CD8-positive, alpha-beta memory T cell (primary cell): ENCODE data around the gene HMGN2. TPM values are rescaled to one million over a fixed set of nuclear protein-coding genes. Genes with fewer than 3 reads are reported as not detected.
"Not testable (repeated sequence)": the region's sequence is repeated elsewhere in the genome, so short reads cannot be mapped to it uniquely, and the experiment has no call there.

Experiments used
- CTCF ChIA-PET: fragments of 350-600 bp; sonication (Branson Sonifier 250); formaldehyde crosslinking; loops from one replicate; lab custom pipeline; 2021; ENCODE audit warnings: antibody characterized with exemption; lab: Charles Lee
- POLR2A ChIA-PET: fragments of 350-600 bp; sonication (Branson Sonifier 250); formaldehyde crosslinking; loops from one replicate; lab custom pipeline; 2021; ENCODE audit warnings: antibody characterized with exemption; lab: Charles Lee
- DNase-seq, 5 donors: peaks; one replicate each; pipeline versions ENCODE4 v3.0.0 to v3.0.0-alpha.2; 2020 to 2022; ENCODE audit warnings: mixed read lengths in 1 of 5
- H3K27ac ChIP-seq: one replicate; pipeline ENCODE4 v1.7.0; 2013; ENCODE audit warnings: low read depth, mild to moderate bottlenecking, low read length, moderate library complexity
- H3K27me3 ChIP-seq: 2 replicates; pipeline ENCODE4 v1.7.0; 2013; ENCODE audit warnings: low read length, mild to moderate bottlenecking; ENCODE audit not compliant: insufficient read depth, poor library complexity, severe bottlenecking
- H3K36me3 ChIP-seq: 2 replicates; pipeline ENCODE4 v1.7.0; 2013; ENCODE audit warnings: mild to moderate bottlenecking, low read length, moderate library complexity; ENCODE audit not compliant: insufficient read depth
- H3K4me1 ChIP-seq: 2 replicates; pipeline ENCODE4 v1.7.0; 2013; ENCODE audit warnings: mild to moderate bottlenecking, low read length, moderate library complexity; ENCODE audit not compliant: insufficient read depth
- H3K4me3 ChIP-seq: 2 replicates; pipeline ENCODE4 v1.7.0; 2013; ENCODE audit warnings: mild to moderate bottlenecking, low read length
- H3K9me3 ChIP-seq: 2 replicates; pipeline ENCODE4 v1.7.0; 2013; ENCODE audit warnings: mild to moderate bottlenecking, low read length
- H3K27ac Mint-ChIP-seq, 8 donors: one replicate each; pipeline ENCODE4 v1.8.0; 2020 to 2021; ENCODE audit warnings: mixed read lengths in 8 of 8, mild to moderate bottlenecking in 6 of 8, inconsistent platforms in 3 of 8, moderate library complexity in 3 of 8
- H3K27me3 Mint-ChIP-seq, 2 donors: one replicate each; pipeline ENCODE4 v1.8.0; 2020 to 2021; ENCODE audit warnings: mixed read lengths in 2 of 2, mild to moderate bottlenecking in 1 of 2, moderate library complexity in 1 of 2
- H3K36me3 Mint-ChIP-seq, 3 donors: one replicate each; pipeline ENCODE4 v1.8.0; 2020 to 2021; ENCODE audit warnings: mixed read lengths in 3 of 3, inconsistent platforms in 1 of 3, mild to moderate bottlenecking in 1 of 3
- H3K4me1 Mint-ChIP-seq, 3 donors: one replicate each; pipeline ENCODE4 v1.8.0; 2020 to 2021; ENCODE audit warnings: mixed read lengths in 3 of 3, inconsistent platforms in 1 of 3, mild to moderate bottlenecking in 1 of 3
- H3K4me3 Mint-ChIP-seq, 7 donors: one replicate each; pipeline ENCODE4 v1.8.0; 2020 to 2021; ENCODE audit warnings: mixed read lengths in 7 of 7, mild to moderate bottlenecking in 6 of 7, moderate library complexity in 4 of 7, inconsistent platforms in 2 of 7
- H3K9me3 Mint-ChIP-seq, 5 donors: one replicate each; pipeline ENCODE4 v1.8.0; 2020 to 2022; ENCODE audit warnings: mixed read lengths in 5 of 5, mild to moderate bottlenecking in 3 of 5, moderate library complexity in 2 of 5, inconsistent platforms in 1 of 5
- polyA plus RNA-seq: library from polyadenylated mRNA; unstranded; fragments of 300-500 nt; fragmentation: Illumina TruSeq; gene quantifications from one replicate; pipeline ENCODE4 v1.2.3, GENCODE V29; 2021
- total RNA-seq, 2 experiments: library from RNA; stranded (reverse); gene quantifications; one replicate each; pipeline ENCODE4 v1.2.3, GENCODE V29; 2021

The HMGN2 gene
- total and polyA plus RNA-seq, 3 experiments from 2014 or later, result 599 to 878 (median 877) TPM

GRCh38 chr1:26496861-26497260 lies 24.6 kb downstream of the HMGN2 start:
- DNase-seq, result no peak
- POLR2A ChIA-PET, result no interaction called here
- no peak overlapping the region for H3K4me3 ChIP-seq
- CTCF ChIA-PET, result interaction anchor here (1.4 kb wide), 1 partner anchor 32 kb away, joined by 3 read pairs; no protein-coding TSS in a partner anchor
- Mint-ChIP-seq H3K27me3 (no peaks in the 10 kb centered on the region), H3K9me3 (no peaks in the 10 kb centered on the region), H3K4me1 (peaks cover 4 to 12% (median 7%) of the 10 kb centered on the region in 3 donors), H3K27ac (peak overlapping the region in 3 of 8 donors; percentile 33 to 59 (median 50)), H3K36me3 (no peaks in the 10 kb centered on the region), H3K4me3 (peak overlapping the region in 1 of 7 donors; percentile 78)
- H3K9me3 ChIP-seq, result no peaks in the 10 kb centered on the region
- no peaks in the 10 kb centered on the region for H3K36me3 ChIP-seq
- H3K27ac ChIP-seq, result no peak overlapping the region
- no peaks in the 10 kb centered on the region for H3K27me3 ChIP-seq
- peaks cover 12% of the 10 kb centered on the region for H3K4me1 ChIP-seq

- Mint-ChIP-seq H3K4me1 (peaks cover 5 to 20% (median 13%) of the 10 kb centered on the region in 3 donors), H3K9me3 (no peaks in the 10 kb centered on the region), H3K4me3 (peak overlapping the region in 5 of 7 donors; percentile 17 to 57 (median 50)), H3K27me3 (no peaks in the 10 kb centered on the region), H3K27ac (peak overlapping the region in 4 of 8 donors; percentile 45 to 77 (median 64)), H3K36me3 (no peaks in the 10 kb centered on the region)
- Histone ChIP-seq H3K27ac (no peak overlapping the region), H3K4me3 (no peak overlapping the region), H3K27me3 (no peaks in the 10 kb centered on the region), H3K9me3 (no peaks in the 10 kb centered on the region), H3K36me3 (no peaks in the 10 kb centered on the region), H3K4me1 (peaks cover 17% of the 10 kb centered on the region)
- POLR2A ChIA-PET, result no interaction called here
- no peak for DNase-seq
- CTCF ChIA-PET, result interaction anchor here (2.3 to 2.6 kb wide), 2 partner anchors 42 to 48 kb away, joined by 26 read pairs; no protein-coding TSS in a partner anchor
Observed at GRCh38 chr1:26498894-26499293, 26.7 kb downstream of the HMGN2 start.

- peaks cover 17% of the 10 kb centered on the region for H3K4me1 ChIP-seq
- no peaks in the 10 kb centered on the region for H3K36me3 ChIP-seq
- H3K27me3 Mint-ChIP-seq, result no peaks in the 10 kb centered on the region
- no peaks in the 10 kb centered on the region for H3K27me3 ChIP-seq
- peak overlapping the region; percentile 89 for H3K4me3 ChIP-seq
- peaks cover 5 to 20% (median 13%) of the 10 kb centered on the region in 3 donors for H3K4me1 Mint-ChIP-seq
- no peaks in the 10 kb centered on the region for H3K36me3 Mint-ChIP-seq
- peak overlapping the region; percentile 82 for H3K27ac ChIP-seq
- peak; percentile 79 to 91 (median 85) for DNase-seq
- ChIA-PET CTCF (interaction anchor here (0.7 to 2.8 kb wide), 36 partner anchors 8 to 381 kb away, joined by 3 to 26 read pairs (median 4); partner anchors contain the start of genes CEP85, DHDDS, HMGN2 and PIGV), POLR2A (interaction anchor here (0.5 to 2.5 kb wide), 11 partner anchors 9 to 1506 kb away, joined by 3 to 31 read pairs (median 5); partner anchors contain the start of genes GPATCH3, GPN2, HMGN2 and PAQR7)
- H3K9me3 Mint-ChIP-seq, result no peaks in the 10 kb centered on the region
- H3K9me3 ChIP-seq, result no peaks in the 10 kb centered on the region
- peak overlapping the region; percentile 87 to 97 (median 91) for H3K27ac Mint-ChIP-seq
- peak overlapping the region; percentile 74 to 94 (median 86) for H3K4me3 Mint-ChIP-seq
Observed at GRCh38 chr1:26500488-26501175, 28.4 kb downstream of the HMGN2 start.

GRCh38 chr1:26510711-26511110 lies 38.5 kb downstream of the HMGN2 start:
- POLR2A ChIA-PET, H3K27ac Mint-ChIP-seq: not testable (repeated sequence)

GRCh38 chr1:26515836-26516235 lies 43.6 kb downstream of the HMGN2 start:
- not testable (repeated sequence) for H3K27me3 ChIP-seq, H3K36me3 Mint-ChIP-seq, H3K4me3 ChIP-seq, H3K27me3 Mint-ChIP-seq, H3K9me3 Mint-ChIP-seq, H3K27ac ChIP-seq, H3K36me3 ChIP-seq, H3K9me3 ChIP-seq, H3K4me3 Mint-ChIP-seq, H3K4me1 Mint-ChIP-seq, H3K4me1 ChIP-seq, H3K27ac Mint-ChIP-seq, DNase-seq
- POLR2A ChIA-PET, result interaction anchor here (0.6 kb wide), 1 partner anchor 194 kb away, joined by 6 read pairs; no protein-coding TSS in a partner anchor
- CTCF ChIA-PET, result interaction anchor here (1.3 kb wide), 1 partner anchor 23 kb away, joined by 3 read pairs; no protein-coding TSS in a partner anchor

More at GRCh38 chr1:26510711-26511110, 38.5 kb downstream of the HMGN2 start:
- H3K4me1 ChIP-seq, DNase-seq, H3K4me3 ChIP-seq, H3K9me3 ChIP-seq, H3K4me1 Mint-ChIP-seq, H3K27me3 Mint-ChIP-seq, H3K27ac ChIP-seq, H3K36me3 Mint-ChIP-seq, H3K9me3 Mint-ChIP-seq, H3K36me3 ChIP-seq, H3K4me3 Mint-ChIP-seq, H3K27me3 ChIP-seq: not testable (repeated sequence)
- CTCF ChIA-PET, result interaction anchor here (1.2 to 1.4 kb wide), 2 partner anchors 10 to 29 kb away, joined by 3 to 4 read pairs; no protein-coding TSS in a partner anchor

- ChIA-PET CTCF (interaction anchor here (1.3 to 1.8 kb wide), 2 partner anchors 21 to 22 kb away, joined by 3 to 4 read pairs; no protein-coding TSS in a partner anchor), POLR2A (no interaction called here)
- H3K9me3 ChIP-seq, result no peaks in the 10 kb centered on the region
- H3K36me3 Mint-ChIP-seq, result no peaks in the 10 kb centered on the region
- no peaks in the 10 kb centered on the region for H3K27me3 ChIP-seq
- no peak overlapping the region for H3K4me3 Mint-ChIP-seq
- H3K27ac ChIP-seq, result no peak overlapping the region
- H3K27ac Mint-ChIP-seq, result no peak overlapping the region
- peaks cover 0 to 2% of the 10 kb centered on the region in 2 donors for H3K27me3 Mint-ChIP-seq
- H3K9me3 Mint-ChIP-seq, result no peaks in the 10 kb centered on the region
- H3K4me3 ChIP-seq, result no peak overlapping the region
- no peaks in the 10 kb centered on the region for H3K36me3 ChIP-seq
- H3K4me1 ChIP-seq, result no peaks in the 10 kb centered on the region
- DNase-seq, result no peak
- no peaks in the 10 kb centered on the region for H3K4me1 Mint-ChIP-seq
Observed at GRCh38 chr1:26516987-26517765, 44.9 kb downstream of the HMGN2 start.

- Mint-ChIP-seq H3K27me3 (peaks cover 0 to 5% of the 10 kb centered on the region in 2 donors), H3K36me3 (no peaks in the 10 kb centered on the region), H3K27ac (no peak overlapping the region), H3K4me3 (no peak overlapping the region), H3K9me3 (no peaks in the 10 kb centered on the region), H3K4me1 (no peaks in the 10 kb centered on the region)
- CTCF ChIA-PET, result interaction anchor here (1.8 kb wide), 1 partner anchor 20 kb away, joined by 4 read pairs; no protein-coding TSS in a partner anchor
- POLR2A ChIA-PET, result no interaction called here
- no peak for DNase-seq
- Histone ChIP-seq H3K27ac (no peak overlapping the region), H3K4me1 (no peaks in the 10 kb centered on the region), H3K36me3 (no peaks in the 10 kb centered on the region), H3K27me3 (no peaks in the 10 kb centered on the region), H3K9me3 (no peaks in the 10 kb centered on the region), H3K4me3 (no peak overlapping the region)
Observed at GRCh38 chr1:26517766-26518049, 45.5 kb downstream of the HMGN2 start.
